HG02763 (cell line): ENCODE measurements around the gene DYRK1A.

Experiments
- ATAC-seq: cut with Tn5 transposase; IDR thresholded peaks from one replicate; pipeline ENCODE4 v1.9.1; 2021; ENCODE audit warnings: mild to moderate bottlenecking, moderate library complexity; ENCODE audit not compliant: unreplicated experiment

The DYRK1A gene

DNA sequence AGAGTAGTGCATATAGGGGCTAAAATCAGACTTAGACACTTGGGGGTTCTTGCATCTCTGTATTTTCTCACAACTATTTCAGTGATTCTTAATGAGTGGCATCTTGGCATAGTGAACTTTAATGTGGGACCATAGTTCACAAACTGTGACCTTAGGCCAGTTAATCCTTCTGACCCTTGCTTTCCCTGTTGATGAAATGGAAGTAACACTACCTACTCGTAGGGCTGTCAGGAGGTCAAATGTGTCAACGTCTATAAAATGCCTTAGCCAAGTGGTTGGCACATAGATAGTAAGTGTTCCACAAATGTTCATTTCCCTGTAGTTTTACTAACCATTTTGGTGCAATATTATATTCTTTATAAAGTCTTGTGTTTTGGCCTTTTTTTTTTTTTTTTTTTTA, 49.4 kb downstream of the DYRK1A start:
- no peak for ATAC-seq

DNA sequence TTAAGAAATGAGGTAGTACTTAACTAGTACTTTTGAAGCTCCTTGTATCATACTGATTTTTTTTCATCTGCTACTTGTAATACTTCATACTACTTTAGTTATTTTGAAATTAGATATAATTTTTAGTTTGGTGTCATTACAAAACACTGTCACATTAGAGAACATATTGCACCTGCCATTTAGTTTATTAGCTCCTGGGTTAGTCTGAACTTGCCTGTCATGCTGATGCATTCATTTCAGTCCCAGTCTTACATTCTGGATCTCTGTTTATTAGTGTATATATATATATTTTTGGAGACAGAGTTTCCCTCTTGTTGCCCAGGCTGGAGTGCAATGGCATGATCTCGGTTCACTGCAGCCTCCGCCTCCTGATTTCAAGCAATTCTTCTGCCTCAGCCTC, 50.3 kb downstream of the DYRK1A start:
- ATAC-seq: no peak

DNA sequence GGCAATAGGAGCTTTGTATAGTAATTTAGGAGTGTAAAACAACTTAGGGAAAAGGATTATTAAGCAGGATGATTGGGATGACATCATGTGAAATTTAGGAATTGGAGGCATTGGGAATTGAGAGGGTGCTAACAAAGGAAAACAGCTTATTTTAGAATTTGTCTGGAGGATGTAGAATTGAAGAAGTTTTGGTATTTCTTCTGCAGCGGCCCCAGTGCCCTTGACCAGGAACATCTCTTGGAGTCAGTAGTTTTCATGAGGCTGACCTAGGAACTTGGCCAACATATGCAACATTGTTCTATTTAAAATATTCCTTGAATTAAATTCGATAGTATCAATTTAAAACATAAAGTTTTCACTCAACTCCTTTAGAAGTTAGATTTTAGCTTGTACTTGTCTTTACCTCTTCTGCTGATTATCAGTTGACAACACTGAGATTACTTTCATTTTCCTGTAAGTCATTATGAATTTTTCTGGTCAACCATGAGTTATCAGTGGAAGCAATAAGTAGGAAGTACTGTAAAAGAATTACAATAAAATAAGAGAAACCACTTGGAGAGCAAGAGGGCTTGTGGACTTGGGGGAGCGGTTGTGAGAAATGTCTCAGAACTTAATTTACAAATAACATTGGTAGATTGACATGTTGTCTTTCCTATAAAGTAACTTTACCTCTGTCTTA, 52.8 kb downstream of the DYRK1A start:
- no peak for ATAC-seq

DNA sequence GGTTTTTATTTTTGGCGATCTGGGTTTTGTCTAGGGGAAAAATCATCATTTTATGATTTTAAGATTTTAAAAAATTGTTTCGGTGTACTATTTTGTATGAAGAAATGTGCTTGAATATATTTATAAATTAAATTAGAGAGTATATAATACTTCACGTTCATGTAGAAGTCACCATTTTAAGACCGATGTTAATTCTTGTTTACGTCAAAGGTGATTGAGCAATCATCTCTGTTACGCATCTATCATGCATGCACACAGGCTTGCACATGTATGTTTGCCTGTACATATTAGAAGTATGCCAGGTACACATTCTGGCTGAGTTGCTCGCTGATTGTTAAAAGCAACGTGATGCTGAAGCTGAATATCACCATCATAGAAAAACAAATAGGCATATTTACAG, 54.7 kb downstream of the DYRK1A start:
- ATAC-seq: no peak

DNA sequence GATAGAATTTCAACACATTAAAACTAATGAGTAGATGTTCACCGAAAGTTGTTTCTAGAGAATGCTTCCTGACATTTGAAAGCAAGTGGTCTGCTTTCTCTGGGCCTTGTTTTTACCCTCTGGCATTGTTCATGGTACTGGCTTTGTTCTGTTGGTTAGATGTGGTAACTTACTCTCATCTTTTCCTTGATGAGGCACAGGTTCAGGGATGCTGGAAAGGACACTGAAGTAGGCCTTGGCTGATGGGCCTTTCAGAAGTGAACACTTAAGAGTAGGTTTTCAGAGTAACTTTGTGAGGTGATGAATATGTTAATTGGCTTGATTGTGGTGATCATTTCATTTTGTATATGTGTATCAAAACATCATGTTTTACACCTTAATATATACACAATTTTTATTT, 55.8 kb downstream of the DYRK1A start:
- ATAC-seq: no peak

DNA sequence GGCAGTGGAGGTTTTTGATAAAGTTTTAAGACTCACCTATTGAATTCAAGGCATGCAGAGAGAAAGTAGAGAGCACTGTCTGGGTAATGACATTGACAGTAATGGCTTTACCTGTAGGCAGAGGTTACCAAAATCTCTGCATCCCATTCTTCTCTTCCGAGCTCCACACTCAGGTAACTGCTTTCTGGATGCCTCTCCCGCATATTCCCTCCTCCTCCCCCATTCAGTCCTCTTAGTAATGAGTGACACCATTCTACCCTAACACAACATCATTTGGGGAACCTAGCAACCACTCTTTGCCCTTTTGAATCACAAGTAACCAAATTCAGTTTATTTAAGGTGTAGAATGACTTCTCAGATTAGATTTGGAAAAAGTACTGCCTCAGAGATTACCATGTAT, 56.5 kb downstream of the DYRK1A start:
- no peak for ATAC-seq

DNA sequence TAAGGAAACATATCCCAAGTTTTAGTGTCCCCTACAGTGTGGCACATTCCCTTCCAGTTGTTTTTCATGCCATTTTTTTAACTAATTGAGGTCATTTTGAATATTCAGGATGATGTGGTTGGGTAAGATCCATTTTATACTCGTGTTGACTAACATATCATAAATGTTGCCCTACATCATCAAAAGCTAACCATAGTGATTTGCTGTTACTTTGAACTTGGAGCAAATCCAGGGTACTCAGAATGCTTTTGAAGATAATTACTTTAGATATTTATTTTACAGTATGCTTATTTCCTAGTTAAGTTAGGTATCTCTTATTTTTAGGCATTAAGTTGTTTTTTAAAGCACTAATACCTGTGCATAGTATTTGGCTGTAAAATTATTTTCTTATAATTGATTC, 57.8 kb downstream of the DYRK1A start:
- no peak for ATAC-seq

DNA sequence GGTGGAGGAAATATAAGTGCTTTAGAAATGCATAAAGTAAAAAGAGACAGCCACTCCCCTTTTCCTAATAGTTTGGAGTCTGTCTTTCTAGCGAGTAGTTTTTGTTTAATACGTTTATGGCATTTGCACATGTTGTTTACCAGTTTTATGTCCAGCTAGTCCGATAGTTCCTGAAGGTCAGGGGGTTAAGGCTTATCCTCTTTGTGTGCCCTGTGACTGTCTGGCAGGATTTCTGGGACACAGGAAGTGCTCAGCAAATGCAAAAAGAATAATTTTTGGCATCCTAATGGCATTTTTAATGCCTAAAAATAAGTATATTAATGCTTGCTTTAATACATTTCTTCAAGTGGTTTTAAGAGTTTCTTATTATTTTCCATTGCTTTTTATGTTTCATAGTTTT, 58.4 kb downstream of the DYRK1A start:
- no peak for ATAC-seq

DNA sequence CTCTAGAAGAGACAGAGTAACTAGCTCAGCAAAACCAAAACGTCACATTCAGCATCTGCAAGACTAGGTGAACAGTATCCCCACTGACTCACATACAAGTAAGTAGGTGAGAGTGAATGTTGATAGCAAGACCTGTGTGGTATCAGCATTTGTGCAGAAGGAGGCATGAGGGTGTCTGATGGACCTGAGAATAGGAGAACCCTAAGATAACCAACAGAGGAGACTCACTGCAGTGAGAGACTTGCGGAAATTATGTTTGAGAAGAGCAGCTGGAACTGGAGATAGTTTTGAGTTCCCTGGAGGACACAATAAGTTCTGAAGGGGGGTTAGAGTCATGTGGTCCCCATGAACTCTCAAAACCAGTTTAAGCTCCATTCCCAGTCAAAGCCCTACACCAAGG, 59.1 kb downstream of the DYRK1A start:
- no peak for ATAC-seq

DNA sequence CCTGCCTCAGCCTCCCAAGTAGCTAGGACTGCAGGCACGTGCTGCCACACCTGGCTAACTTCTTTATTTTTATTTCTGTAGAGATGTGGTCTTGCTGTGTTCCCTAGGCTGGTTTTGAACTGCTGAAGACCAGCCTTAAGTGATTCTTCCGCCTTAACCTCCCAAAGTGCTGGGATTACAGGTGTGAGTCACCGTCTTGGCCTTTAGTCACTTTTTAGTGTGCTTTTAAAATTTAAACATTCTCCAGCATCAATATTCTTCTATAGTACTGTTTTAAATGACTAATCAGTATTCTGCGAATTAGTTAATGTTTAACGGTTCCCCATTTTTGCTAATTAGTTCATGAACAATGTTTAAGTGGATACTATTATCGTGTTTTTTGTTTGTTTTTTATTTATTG, 60.6 kb downstream of the DYRK1A start:
- ATAC-seq: no peak

DNA sequence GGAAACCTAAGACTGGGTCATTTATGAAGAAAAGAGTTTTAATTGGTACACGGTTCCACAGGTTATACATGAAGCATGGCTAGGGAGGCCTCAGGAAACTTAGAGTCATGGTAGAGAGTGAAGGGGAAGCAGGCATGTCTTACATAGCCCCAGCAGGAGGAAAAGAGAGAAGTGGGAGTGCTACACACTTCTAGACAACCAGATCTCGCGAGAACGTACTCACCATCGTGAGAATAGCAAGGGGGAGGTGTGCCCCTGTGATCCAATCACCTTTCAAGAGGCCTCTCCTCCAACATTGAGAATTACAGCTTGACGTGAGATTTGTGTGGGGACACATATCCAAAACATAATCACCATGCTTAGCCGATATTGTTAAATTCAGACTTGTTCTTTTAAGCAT, 62.8 kb downstream of the DYRK1A start:
- no peak for ATAC-seq

DNA sequence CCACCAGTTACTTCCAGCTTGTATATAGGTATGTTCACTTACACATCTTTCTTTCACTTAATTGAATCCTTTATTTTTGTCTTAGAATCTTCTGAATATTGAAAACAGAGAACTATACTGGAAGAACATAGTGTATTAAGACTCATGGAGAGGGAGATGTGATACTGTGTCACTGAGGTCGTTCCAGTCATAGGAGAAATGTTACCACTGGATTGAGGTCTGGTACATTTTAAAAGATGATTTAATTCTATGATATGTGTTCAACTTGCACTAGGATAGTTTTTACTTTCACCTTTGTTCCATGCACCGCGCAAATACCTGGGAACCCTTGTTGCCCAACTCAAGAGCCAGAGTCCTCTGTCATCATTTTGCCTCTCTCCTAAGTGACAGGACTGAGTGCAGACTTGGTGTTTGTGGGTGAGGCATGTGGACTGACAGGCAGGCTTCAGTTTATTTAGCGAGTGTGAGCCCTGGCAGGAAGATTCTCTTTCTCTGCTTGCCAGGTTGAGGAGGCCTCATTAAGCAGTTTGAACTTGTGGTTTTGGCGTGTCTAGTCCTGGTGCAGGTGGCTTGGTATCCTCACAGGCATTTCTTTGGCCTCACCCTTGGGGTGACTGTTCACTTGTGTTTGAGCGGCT, 63.7 kb downstream of the DYRK1A start:
- no peak for ATAC-seq

DNA sequence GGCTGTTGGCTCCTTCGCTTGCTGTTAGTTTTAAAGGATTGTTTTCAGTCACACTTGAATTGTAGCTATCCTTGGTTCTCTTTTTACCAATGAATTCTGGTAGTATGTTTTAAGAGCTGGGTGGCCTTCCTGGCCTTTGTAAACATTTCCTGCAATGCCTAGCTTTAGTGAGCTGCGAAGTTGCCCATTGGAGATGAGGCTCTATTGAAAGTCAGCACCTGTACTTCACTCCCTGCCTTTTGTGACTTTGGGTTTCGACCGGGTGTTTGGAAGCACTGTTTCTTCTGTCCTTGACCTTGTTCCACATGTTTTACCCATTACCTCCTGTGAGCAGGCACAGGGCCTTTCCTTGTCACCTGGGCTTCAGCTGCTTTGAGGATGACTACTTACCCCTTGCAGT, 64.7 kb downstream of the DYRK1A start:
- ATAC-seq: no peak

DNA sequence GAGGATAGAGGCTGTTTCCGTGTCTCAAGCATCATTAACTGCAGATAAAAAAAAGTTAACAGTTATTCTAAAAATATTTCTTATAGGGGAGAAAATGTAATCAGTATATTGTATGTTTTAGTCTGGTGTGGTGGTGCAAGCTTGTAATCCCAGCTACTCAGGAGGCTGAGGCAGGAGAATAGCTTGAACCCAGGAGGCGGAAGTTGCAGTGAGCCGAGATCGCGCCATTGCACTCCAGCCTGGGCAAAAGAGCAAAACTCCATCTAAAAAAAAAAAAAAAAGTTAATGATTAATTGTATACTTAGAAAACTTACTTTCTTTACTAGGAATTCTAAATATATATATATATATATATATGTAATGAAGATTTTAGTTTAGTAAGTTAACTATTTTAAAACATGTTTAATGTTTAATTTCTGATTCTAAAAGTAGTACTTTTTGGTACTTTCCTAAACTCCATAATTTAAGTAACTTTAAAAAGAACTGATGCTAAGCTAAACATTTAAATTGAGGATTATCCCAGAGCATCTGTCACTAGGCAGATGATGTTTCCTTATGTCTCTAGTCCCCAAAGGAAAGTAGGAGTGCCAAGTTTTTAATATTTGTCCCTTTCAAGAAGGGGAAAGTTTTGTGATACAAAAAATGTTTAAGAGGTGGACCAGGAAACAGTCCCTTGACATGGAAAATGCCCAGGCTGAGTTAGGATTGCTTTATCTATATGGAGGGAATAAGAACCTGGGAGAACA, 66.3 kb downstream of the DYRK1A start:
- ATAC-seq: no peak

DNA sequence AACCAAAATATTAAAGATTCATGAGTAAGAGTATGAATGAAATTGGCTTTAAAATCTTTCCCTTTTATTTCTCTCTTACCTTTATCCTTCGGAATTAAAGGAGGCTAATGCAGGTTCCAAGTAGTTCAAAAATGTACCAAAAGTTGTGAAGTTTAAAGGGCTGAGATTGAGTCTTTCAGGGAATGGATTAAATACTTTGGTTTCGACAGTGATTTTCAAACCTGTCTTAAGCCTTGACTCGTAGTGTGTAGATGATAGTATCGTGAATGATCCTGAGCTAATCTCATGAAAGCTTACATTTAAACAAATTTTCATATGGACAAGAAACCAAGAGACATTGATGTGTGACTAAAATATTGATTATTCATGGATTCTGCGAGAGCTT, 66.9 kb downstream of the DYRK1A start:
- no peak for ATAC-seq

DNA sequence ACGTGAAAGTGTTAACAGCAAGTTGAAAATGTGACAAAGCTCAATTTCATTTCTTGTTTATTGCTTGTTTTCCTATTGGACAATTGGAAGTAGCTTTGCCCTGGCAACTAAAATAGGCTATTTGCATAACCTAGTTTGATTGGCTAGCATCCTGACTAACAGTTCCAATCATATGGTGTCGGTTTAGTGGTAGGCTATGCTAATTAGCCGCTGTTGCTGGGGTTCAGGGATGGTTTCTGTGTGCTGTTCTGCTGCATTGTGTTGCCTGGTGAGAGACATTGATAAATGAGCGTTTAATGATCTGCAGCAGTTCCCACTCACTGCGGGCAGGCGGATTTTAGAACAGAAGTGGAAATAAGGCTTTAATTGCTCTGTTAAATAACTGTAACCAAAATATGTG, 68.5 kb downstream of the DYRK1A start:
- no peak for ATAC-seq

DNA sequence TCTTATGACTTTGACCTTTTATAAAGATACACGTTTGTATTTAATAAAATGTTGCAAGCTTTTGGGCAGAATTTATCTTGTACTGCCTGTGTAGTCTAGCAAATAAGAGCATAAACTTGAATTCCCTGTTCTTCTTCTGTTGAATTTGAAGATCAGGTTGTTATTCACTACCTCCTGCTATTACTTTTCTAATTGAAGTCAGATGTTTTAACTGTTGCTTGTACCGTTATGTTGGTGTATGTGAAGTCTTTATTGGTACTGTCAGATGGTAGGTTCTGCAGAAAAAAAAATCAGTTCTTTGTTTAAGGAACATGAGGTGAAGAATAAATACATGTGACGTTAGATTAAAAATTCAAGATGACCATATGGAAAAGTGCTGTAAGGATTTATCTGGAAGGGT, 69.1 kb downstream of the DYRK1A start:
- ATAC-seq: no peak

DNA sequence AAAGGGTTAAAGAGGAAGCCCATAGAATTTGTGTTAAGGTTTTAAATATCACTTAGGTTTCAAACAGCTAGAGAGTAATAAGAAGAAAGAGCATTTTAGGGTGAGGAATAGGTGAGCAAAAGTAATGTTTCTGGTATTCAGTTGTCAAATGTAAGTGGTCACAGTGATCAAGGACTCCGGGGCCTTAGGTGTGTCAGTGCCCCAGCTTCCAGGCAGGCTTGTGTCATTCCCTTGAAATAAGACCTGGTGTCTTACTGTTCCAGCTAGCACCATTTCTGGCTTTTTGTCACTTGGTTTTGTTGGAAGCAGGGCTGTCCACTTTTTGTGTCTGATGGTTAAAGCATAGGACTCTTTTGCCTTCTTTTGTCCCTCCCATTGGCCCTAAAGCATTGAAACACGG, 69.6 kb downstream of the DYRK1A start:
- ATAC-seq: no peak

DNA sequence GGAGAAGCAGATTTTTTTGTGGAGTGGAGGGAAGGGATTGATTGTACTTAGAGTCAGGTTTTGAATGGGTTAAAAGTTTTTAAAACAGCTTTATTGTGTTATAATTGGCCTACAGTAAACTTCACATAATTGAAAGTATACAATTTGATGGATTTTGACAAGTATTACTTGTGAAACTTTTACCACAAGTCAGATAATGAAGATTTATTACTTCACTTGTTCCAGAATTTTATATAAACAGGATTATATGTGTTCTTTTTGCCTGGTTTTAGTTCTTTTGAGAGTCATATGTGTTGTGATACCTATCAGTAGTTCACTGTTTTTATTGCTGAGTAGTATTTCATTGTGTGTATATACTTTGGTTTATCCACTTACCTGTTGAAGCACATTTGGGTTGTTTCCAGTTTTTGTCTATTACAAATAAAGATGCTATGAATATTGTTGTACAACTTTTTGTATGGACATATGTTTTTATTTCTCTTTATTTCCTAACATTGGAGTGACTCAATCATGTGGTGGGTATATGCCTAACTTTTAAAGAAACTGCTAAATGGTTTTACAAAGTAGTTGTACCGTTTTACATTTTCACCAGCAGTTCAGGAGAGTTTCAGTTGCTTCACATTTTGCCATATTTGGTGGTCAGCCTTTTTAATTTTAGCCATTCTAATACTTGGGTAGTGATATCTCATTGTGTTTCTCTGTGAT, 71.0 kb downstream of the DYRK1A start:
- no peak for ATAC-seq

DNA sequence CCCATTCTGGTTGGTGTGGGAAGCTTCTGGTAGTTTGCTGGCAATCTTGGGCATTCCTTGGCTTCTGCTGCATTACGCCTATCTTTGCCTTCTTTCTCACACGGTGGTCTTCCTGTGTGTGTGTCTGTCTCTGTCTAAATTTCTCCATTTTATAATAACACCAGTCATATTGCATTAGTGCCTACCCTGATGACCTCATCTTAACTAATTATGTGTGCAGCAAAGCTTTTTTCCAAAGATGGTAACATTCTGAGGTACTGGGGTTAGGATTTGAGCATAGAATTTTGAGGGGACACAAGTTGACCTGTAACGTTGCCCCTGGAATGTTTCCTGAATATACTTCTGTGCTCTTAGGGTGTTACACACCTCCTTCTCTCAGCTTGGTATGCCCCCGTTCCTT, 77.1 kb downstream of the DYRK1A start:
- no peak for ATAC-seq

DNA sequence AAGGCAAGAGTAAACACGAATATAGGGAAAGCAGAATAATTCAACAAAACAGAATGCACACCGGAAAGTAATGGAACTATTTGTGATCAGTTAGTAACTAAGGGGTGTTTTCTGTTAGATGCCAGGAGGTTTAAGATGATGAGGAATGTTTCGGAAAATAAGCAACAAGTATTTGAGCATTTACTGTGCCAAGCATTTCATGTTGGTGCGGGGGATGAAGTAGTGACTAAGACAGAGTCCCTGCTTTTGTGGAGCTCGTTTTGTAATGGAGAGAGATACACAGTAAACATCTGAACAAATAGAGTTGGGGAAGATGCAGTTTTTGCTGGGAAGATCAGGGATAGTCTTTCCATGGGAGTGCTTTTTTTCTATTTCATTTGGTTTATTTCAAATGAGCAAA, 78.7 kb downstream of the DYRK1A start:
- ATAC-seq: no peak

DNA sequence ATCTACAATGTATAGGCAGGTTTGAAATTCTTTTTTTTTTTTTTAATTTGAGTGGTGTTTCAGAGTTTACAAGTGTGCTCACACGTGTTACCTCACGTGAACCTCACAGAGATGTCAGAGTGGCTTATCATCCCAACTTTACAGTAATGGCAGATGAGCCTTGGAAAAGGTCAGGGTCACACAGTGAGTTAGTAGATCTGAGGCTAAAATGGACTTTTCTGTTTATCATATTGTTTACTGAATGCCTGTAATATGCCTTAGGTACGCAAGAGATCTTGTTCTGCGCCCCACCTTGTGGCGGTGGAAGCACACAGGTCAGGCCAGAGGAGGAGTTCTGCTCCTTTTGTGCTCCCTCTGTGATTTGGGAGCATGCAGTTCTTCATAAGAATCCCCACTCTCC, 80.0 kb downstream of the DYRK1A start:
- ATAC-seq: no peak
